ENCODE data around the gene SPPL2A. TPM values are rescaled to one million over a fixed set of nuclear protein-coding genes. Genes with fewer than 3 reads are reported as not detected.

SPPL2A gene
- total RNA-seq, 4 donors from 2014 or later: 122 to 132 (median 128) TPM

DNA sequence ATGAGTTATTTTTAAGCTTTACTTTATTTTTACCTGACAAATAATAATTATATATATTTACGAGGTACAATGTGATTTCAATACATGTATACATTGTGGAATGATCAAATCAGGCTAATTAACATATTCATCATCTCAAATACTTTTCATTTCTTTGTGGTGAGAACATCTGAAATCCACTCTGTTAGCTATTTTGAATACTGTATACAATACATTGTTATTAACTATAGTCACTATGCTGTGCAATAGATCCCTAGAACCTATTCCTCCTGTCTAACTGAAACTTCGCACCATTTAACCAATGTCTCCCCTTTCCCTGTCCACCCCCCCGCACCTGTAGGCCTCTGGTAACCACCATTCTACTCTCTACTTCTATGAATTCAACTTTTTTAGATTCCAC is 7.9 kb upstream of the SPPL2A start:
- H3K27ac ChIP-seq (replicated peaks in 1 of 4): no peak overlapping the region
- TF ChIP-seq POLR2A (IDR thresholded peaks at IDR 0.05; ENCODE audit: low read depth) (no peak), EP300 (IDR thresholded peaks at IDR 0.05) (no peak), POLR2AphosphoS5 (IDR thresholded peaks at IDR 0.05) (no peak)
- TF ChIP-seq, protein P1, sequence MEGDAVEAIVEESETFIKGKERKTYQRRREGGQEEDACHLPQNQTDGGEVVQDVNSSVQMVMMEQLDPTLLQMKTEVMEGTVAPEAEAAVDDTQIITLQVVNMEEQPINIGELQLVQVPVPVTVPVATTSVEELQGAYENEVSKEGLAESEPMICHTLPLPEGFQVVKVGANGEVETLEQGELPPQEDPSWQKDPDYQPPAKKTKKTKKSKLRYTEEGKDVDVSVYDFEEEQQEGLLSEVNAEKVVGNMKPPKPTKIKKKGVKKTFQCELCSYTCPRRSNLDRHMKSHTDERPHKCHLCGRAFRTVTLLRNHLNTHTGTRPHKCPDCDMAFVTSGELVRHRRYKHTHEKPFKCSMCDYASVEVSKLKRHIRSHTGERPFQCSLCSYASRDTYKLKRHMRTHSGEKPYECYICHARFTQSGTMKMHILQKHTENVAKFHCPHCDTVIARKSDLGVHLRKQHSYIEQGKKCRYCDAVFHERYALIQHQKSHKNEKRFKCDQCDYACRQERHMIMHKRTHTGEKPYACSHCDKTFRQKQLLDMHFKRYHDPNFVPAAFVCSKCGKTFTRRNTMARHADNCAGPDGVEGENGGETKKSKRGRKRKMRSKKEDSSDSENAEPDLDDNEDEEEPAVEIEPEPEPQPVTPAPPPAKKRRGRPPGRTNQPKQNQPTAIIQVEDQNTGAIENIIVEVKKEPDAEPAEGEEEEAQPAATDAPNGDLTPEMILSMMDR (IDR thresholded peaks at IDR 0.05): no peak
- H3K27me3 ChIP-seq: no peaks in the 10 kb centered on the region
- H3K36me3 ChIP-seq: no peaks in the 10 kb centered on the region
- WGBS: 94% methylated on average over 3 of the region's 3 CpGs
- H3K9me3 ChIP-seq: no peaks in the 10 kb centered on the region
- DNase-seq (ENCODE audit: extremely low spot score): no peak
- intact Hi-C loops (cut with DNase I): no loop called here
- peaks cover 0 to 2% (median 0%) of the 10 kb centered on the region in 4 donors for H3K4me1 ChIP-seq
- no peak overlapping the region for H3K4me3 ChIP-seq

DNA sequence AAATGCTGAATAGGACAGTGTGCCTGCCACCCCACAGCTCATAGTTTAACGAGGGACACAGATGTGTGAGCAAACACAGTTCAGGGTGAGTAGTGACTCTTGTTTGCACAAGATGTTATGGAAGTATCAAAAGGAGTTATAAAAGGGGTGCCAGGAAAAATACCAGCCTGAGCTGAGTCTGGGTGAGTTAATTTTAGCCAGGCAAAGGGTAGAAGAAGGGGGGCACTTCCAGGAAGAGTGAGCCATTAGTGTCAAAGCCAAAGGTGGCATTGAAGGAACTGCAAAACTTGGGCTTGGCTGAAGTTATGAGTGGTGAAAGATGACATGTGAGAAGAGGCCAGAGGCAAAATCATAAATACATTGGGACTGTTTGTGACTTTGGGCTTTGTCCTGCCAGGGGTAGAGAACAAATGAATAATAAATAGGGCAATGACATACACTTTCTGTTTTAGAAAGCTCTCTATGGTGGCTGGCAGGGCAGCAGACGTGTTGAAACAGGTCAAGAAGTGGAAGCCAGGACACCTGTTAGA is 1.9 kb upstream of the SPPL2A start:
- H3K27me3 ChIP-seq: no peaks in the 10 kb centered on the region
- intact Hi-C loops (cut with DNase I): loop anchor here (5.0 kb wide), 2 partner anchors 80 to 110 kb away; partner anchors contain the start of gene TRPM7
- H3K27ac ChIP-seq (replicated peaks in 1 of 4): peak overlapping the region; percentile 61 to 99 (median 79)
- H3K36me3 ChIP-seq: no peaks in the 10 kb centered on the region
- no peak for DNase-seq (ENCODE audit: extremely low spot score)
- H3K4me1 ChIP-seq: peaks cover 27 to 46% (median 41%) of the 10 kb centered on the region in 4 donors
- TF ChIP-seq POLR2A (IDR thresholded peaks at IDR 0.05; ENCODE audit: low read depth) (no peak), EP300 (IDR thresholded peaks at IDR 0.05) (peak; percentile 50), POLR2AphosphoS5 (IDR thresholded peaks at IDR 0.05) (peak; percentile 26 to 57)
- TF ChIP-seq, protein P1 (IDR thresholded peaks at IDR 0.05): no peak
- no peaks in the 10 kb centered on the region for H3K9me3 ChIP-seq
- H3K4me3 ChIP-seq: no peak overlapping the region
- WGBS: 35% methylated on average over 2 of the region's 2 CpGs

DNA sequence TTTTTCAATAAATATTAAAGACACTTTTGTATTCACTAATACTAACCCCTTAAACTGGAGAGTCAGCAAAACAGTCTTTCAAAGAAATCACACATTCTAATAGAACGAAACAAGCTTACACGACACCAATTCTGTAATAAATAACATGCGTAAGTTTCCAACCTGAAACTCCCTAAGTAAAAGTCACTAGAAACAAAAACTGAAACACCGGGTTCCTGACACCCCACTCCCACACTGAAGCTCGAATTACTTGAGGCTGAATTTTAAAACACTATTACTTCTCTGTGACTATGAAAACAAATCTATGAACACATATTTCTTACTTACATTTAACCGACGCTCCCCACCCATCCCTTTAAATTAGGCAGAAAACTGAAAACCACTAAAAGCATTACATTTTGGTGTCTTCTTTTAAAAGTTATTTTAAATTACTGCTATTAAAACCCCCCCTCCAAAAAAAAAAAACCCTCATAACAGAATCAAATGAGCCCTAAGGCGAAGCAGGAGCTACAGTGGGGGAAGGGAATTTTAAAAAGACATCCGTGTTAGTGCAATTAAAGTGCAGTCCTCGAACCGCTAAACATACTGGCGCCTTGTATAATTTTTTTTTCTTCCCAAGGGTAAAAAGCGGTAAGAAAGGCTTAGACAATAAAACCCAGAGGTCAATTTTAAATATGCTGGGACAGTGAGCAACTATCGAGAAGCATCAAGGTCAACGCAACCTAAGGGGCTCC is 878 bp downstream of the SPPL2A start:
- Histone ChIP-seq H3K4me1 (peaks cover 32 to 64% (median 56%) of the 10 kb centered on the region in 4 donors), H3K27ac (replicated peaks in 1 of 4) (peak overlapping the region; percentile 96 to 99 (median 98)), H3K4me3 (peak overlapping the region; percentile 80 to 94 (median 90)), H3K36me3 (no peaks in the 10 kb centered on the region), H3K27me3 (no peaks in the 10 kb centered on the region), H3K9me3 (no peaks in the 10 kb centered on the region)
- intact Hi-C loops (cut with DNase I): loop anchor here (5.0 kb wide), 2 partner anchors 77 to 113 kb away; partner anchors contain the start of gene TRPM7
- DNase-seq (ENCODE audit: extremely low spot score): no peak
- TF ChIP-seq POLR2AphosphoS5 (IDR thresholded peaks at IDR 0.05) (no peak), POLR2A (IDR thresholded peaks at IDR 0.05; ENCODE audit: low read depth) (no peak), EP300 (IDR thresholded peaks at IDR 0.05) (no peak)
- TF ChIP-seq, protein P1 (IDR thresholded peaks at IDR 0.05): no peak
- WGBS: 1% methylated on average over 15 of the region's 15 CpGs

DNA sequence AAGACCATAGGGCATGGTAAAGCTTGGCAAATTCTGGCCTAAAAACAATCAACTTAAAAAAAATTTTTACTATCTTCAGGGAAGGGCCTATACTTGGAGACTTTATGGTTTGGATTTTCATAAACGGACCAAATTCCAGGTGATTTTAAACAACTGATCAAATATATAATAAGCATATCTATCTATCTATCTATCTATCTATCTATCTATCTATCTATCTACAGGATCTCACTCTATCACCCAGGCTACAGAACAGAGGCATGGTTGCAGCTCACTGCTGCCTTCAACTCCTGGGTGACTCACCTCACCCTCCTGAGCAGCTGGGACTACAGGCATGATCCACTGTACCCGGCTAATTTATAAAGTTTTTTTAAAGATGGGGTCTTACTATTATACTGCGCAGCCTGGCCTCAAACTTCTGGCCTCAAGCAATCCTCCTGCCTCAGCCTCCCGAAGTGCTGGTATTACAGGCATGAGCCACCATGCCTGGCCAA is 6.7 kb downstream of the SPPL2A start:
- H3K27me3 ChIP-seq: no peaks in the 10 kb centered on the region
- intact Hi-C loops (cut with DNase I): no loop called here
- H3K36me3 ChIP-seq: no peaks in the 10 kb centered on the region
- peaks cover 20 to 55% (median 43%) of the 10 kb centered on the region in 4 donors for H3K4me1 ChIP-seq
- WGBS: 96% methylated on average over 4 of the region's 4 CpGs
- no peak overlapping the region for H3K27ac ChIP-seq (replicated peaks in 1 of 4)
- TF ChIP-seq, protein P1 (IDR thresholded peaks at IDR 0.05): no peak
- TF ChIP-seq POLR2AphosphoS5 (IDR thresholded peaks at IDR 0.05): no peak
- TF ChIP-seq EP300 (IDR thresholded peaks at IDR 0.05): no peak
- TF ChIP-seq POLR2A (IDR thresholded peaks at IDR 0.05; ENCODE audit: low read depth): no peak
- DNase-seq (ENCODE audit: extremely low spot score): no peak
- no peaks in the 10 kb centered on the region for H3K9me3 ChIP-seq
- H3K4me3 ChIP-seq: no peak overlapping the region
